GM18870 (cell line): Measurements from ENCODE around the gene IPCEF1.
"Not testable (repeated sequence)": the region's sequence is repeated elsewhere in the genome, so short reads cannot be mapped to it uniquely, and the experiment has no call there.

Source experiments
- ATAC-seq: cut with Tn5 transposase; IDR thresholded peaks from one replicate; pipeline ENCODE4 v1.9.1; 2021; ENCODE audit warnings: moderate library complexity; ENCODE audit not compliant: unreplicated experiment

IPCEF1 gene

GRCh38 chr6:154249499-154250298 lies 106.9 kb downstream of the IPCEF1 start:
- peak; percentile 70 for ATAC-seq

- peak; percentile 40 for ATAC-seq
These were observed 109.3 kb downstream of the IPCEF1 start for GRCh38 chr6:154247119-154247861.

- no peak for ATAC-seq
These were observed 109.9 kb downstream of the IPCEF1 start for GRCh38 chr6:154246723-154247118.

- ATAC-seq, result no peak
These were observed 111.1 kb downstream of the IPCEF1 start for GRCh38 chr6:154245506-154245905.

GRCh38 chr6:154243793-154244750 lies 112.5 kb downstream of the IPCEF1 start:
- no peak for ATAC-seq

GRCh38 chr6:154242617-154243357 lies 113.8 kb downstream of the IPCEF1 start:
- no peak for ATAC-seq

GRCh38 chr6:154241581-154241980 lies 115.0 kb downstream of the IPCEF1 start:
- ATAC-seq, result no peak

GRCh38 chr6:154241061-154241460 lies 115.5 kb downstream of the IPCEF1 start:
- ATAC-seq, result not testable (repeated sequence)

GRCh38 chr6:154239392-154239791 lies 117.2 kb downstream of the IPCEF1 start:
- peak; percentile 36 for ATAC-seq

- ATAC-seq, result no peak
These were observed 117.8 kb downstream of the IPCEF1 start for GRCh38 chr6:154238831-154239230.

- no peak for ATAC-seq
These were observed 119.8 kb downstream of the IPCEF1 start for GRCh38 chr6:154236646-154237301.

GRCh38 chr6:154234019-154234772 lies 122.4 kb downstream of the IPCEF1 start:
- ATAC-seq, result peak; percentile 61

GRCh38 chr6:154233383-154233782 lies 123.2 kb downstream of the IPCEF1 start:
- no peak for ATAC-seq

GRCh38 chr6:154232013-154232910 lies 124.3 kb downstream of the IPCEF1 start:
- no peak for ATAC-seq

- ATAC-seq, result no peak
These were observed 125.5 kb downstream of the IPCEF1 start for GRCh38 chr6:154230910-154231595.

- no peak for ATAC-seq
These were observed 126.2 kb downstream of the IPCEF1 start for GRCh38 chr6:154230393-154230792.

GRCh38 chr6:154229786-154230185 lies 126.8 kb downstream of the IPCEF1 start:
- peak; percentile 72 for ATAC-seq

GRCh38 chr6:154228521-154228905 lies 128.1 kb downstream of the IPCEF1 start:
- no peak for ATAC-seq
